ENCODE results near the gene BEST4. TPM values are rescaled to one million over a fixed set of nuclear protein-coding genes. Genes with fewer than 3 reads are reported as not detected.

Gene BEST4
- total and polyA plus RNA-seq, 2 of the 13 experiments (the other 11 are each of a cell fraction or from before 2014, with no cell fraction given), result 0.77 to 1.4 TPM

DNA sequence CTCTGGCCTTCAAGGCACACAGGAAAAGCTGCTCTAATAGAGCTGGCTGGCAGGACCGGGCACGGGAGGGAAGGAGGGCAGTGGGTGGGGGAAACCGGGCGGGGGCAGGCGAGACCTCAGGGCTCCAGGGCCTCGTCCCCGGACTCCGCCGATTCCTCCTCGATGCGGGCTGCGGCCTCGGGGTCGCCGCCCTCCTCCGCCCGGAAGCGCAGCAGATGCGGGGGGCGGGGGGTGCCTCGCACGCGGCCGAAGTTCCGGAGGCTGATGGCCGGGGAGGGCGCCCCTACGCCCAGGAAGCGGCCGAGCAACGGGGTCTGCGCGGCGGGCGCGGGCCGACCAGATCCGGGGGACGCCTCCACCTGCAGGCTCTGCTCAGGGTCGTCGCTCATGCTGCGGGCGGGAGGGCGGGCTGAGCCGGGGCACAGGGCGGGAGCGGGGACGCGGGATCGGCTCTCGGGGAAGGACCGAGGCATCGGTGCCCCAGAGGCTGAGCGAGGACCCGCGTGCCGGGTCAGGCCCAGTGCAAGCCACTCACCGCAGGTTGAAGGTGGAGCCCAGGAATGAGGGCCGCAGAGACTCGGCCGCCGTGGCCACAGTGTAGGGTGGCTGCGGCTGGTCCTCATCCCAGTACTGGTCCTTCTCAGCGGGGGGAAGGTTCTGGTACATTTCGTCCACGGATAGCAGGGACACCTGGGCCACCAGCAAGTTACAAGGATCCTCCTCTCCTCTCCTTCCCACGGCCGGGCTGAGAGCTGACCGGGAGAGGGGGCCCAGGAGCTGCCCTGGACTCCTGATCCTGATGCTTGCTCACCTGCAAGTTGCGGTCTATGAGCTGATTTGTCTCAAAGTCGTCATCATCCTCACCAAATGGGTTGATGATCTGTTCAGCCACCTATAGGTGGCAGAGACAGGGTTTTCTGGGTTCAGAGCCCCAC lies 3.6 kb downstream of the BEST4 start (continued):
- TF ChIP-seq TFDP1 (CRISPR knock-in tag; IDR thresholded peaks at IDR 0.05; ENCODE audit: borderline replicate concordance) (peak; percentile 52; the same call in 1 of the 2 replicates), MTA3 (CRISPR knock-in tag; IDR thresholded peaks at IDR 0.05) (no peak), ZFP36L1 (CRISPR knock-in tag; IDR thresholded peaks at IDR 0.05) (no peak), ZNF562 (CRISPR knock-in tag; IDR thresholded peaks at IDR 0.05; ENCODE audit: borderline replicate concordance) (no peak), ZNF333 (CRISPR knock-in tag; IDR thresholded peaks at IDR 0.05; ENCODE audit: borderline replicate concordance) (no peak), HOXA9 (CRISPR knock-in tag; IDR thresholded peaks at IDR 0.05; ENCODE audit: borderline replicate concordance) (peak; percentile 49; the same call in 1 of the 2 replicates), CSRNP1 (CRISPR knock-in tag; IDR thresholded peaks at IDR 0.05) (peak; percentile 79), ZNF124 (CRISPR knock-in tag; IDR thresholded peaks at IDR 0.05) (no peak), ZNF337 (CRISPR knock-in tag; IDR thresholded peaks at IDR 0.05; ENCODE audit: borderline replicate concordance, low read depth) (peak; percentile 2; the same call in 1 of the 2 replicates), ZNF761 (CRISPR knock-in tag; conservative IDR thresholded peaks at IDR 0.05) (no peak), ZNF891 (CRISPR knock-in tag; IDR thresholded peaks at IDR 0.05) (0 out of 2 replicates have a peak, but pooled peaks have one; percentile 44), NCOA2 (CRISPR knock-in tag; IDR thresholded peaks at IDR 0.05) (no peak), ZNF530 (CRISPR knock-in tag; IDR thresholded peaks at IDR 0.05; ENCODE audit: low read depth) (no peak)
- TF ChIP-seq, protein P1, sequence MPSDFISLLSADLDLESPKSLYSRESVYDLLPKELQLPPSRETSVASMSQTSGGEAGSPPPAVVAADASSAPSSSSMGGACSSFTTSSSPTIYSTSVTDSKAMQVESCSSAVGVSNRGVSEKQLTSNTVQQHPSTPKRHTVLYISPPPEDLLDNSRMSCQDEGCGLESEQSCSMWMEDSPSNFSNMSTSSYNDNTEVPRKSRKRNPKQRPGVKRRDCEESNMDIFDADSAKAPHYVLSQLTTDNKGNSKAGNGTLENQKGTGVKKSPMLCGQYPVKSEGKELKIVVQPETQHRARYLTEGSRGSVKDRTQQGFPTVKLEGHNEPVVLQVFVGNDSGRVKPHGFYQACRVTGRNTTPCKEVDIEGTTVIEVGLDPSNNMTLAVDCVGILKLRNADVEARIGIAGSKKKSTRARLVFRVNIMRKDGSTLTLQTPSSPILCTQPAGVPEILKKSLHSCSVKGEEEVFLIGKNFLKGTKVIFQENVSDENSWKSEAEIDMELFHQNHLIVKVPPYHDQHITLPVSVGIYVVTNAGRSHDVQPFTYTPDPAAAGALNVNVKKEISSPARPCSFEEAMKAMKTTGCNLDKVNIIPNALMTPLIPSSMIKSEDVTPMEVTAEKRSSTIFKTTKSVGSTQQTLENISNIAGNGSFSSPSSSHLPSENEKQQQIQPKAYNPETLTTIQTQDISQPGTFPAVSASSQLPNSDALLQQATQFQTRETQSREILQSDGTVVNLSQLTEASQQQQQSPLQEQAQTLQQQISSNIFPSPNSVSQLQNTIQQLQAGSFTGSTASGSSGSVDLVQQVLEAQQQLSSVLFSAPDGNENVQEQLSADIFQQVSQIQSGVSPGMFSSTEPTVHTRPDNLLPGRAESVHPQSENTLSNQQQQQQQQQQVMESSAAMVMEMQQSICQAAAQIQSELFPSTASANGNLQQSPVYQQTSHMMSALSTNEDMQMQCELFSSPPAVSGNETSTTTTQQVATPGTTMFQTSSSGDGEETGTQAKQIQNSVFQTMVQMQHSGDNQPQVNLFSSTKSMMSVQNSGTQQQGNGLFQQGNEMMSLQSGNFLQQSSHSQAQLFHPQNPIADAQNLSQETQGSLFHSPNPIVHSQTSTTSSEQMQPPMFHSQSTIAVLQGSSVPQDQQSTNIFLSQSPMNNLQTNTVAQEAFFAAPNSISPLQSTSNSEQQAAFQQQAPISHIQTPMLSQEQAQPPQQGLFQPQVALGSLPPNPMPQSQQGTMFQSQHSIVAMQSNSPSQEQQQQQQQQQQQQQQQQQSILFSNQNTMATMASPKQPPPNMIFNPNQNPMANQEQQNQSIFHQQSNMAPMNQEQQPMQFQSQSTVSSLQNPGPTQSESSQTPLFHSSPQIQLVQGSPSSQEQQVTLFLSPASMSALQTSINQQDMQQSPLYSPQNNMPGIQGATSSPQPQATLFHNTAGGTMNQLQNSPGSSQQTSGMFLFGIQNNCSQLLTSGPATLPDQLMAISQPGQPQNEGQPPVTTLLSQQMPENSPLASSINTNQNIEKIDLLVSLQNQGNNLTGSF (CRISPR knock-in tag; IDR thresholded peaks at IDR 0.05), result no peak
- TF ChIP-seq, protein P2, sequence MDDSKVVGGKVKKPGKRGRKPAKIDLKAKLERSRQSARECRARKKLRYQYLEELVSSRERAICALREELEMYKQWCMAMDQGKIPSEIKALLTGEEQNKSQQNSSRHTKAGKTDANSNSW (CRISPR knock-in tag; IDR thresholded peaks at IDR 0.05; ENCODE audit: borderline replicate concordance), result 0 out of 2 replicates have a peak, but pooled peaks have one; percentile 74
- TF ChIP-seq, protein P3, sequence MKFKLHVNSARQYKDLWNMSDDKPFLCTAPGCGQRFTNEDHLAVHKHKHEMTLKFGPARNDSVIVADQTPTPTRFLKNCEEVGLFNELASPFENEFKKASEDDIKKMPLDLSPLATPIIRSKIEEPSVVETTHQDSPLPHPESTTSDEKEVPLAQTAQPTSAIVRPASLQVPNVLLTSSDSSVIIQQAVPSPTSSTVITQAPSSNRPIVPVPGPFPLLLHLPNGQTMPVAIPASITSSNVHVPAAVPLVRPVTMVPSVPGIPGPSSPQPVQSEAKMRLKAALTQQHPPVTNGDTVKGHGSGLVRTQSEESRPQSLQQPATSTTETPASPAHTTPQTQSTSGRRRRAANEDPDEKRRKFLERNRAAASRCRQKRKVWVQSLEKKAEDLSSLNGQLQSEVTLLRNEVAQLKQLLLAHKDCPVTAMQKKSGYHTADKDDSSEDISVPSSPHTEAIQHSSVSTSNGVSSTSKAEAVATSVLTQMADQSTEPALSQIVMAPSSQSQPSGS (CRISPR knock-in tag; IDR thresholded peaks at IDR 0.05), result no peak

Measured in HepG2 (cell line).